ENCODE measurements around the gene GALNT4. TPM values are rescaled to one million over a fixed set of nuclear protein-coding genes. Genes with fewer than 3 reads are reported as not detected.

The GALNT4 gene
- total and polyA plus RNA-seq, 9 of the 15 experiments (the other 6 are each of a cell fraction or from before 2014, with no cell fraction given) = 1.2 to 4.6 (median 3.4) TPM

- no peak for TF ChIP-seq ZFX (CRISPR knock-in tag; IDR thresholded peaks at IDR 0.05)
- TF ChIP-seq L3MBTL2 (IDR thresholded peaks at IDR 0.05) = peak; percentile 39; the same call in 1 of the 2 replicates
- TF ChIP-seq TSHZ1 (CRISPR knock-in tag; IDR thresholded peaks at IDR 0.05) = no peak
- TF ChIP-seq REST (IDR thresholded peaks at IDR 0.05; ENCODE audit: borderline replicate concordance) = no peak
- TF ChIP-seq REST (CRISPR knock-in tag; IDR thresholded peaks at IDR 0.05; ENCODE audit: low read depth) = no peak
- no peak for TF ChIP-seq TCF7 (IDR thresholded peaks at IDR 0.05; ENCODE audit: borderline replicate concordance)
Observed at GRCh38 chr12:89494411-89495231, 30.0 kb downstream of the GALNT4 start (continued).
